Smooth muscle cell of the umbilical artery (primary cell): ENCODE results near the gene RBMXL3. TPM values are rescaled to one million over a fixed set of nuclear protein-coding genes. Genes with fewer than 3 reads are reported as not detected.

Experiments
- total RNA-seq: library from RNA; depleted of rRNA; stranded (reverse); fragments of >200 nt; gene quantifications from 2 replicates; pipeline ENCODE4 v1.2.3, GENCODE V29; 2014

The RBMXL3 gene
- total RNA-seq: not detected in 2 replicates

GRCh38 chrX:115189110-115189509 is at the start of gene RBMXL3:
Gene RBMXL3, plus strand, starts transcription at chrX:115189410. Its CDS starts 32 bp downstream, at chrX:115189442.

DNA sequence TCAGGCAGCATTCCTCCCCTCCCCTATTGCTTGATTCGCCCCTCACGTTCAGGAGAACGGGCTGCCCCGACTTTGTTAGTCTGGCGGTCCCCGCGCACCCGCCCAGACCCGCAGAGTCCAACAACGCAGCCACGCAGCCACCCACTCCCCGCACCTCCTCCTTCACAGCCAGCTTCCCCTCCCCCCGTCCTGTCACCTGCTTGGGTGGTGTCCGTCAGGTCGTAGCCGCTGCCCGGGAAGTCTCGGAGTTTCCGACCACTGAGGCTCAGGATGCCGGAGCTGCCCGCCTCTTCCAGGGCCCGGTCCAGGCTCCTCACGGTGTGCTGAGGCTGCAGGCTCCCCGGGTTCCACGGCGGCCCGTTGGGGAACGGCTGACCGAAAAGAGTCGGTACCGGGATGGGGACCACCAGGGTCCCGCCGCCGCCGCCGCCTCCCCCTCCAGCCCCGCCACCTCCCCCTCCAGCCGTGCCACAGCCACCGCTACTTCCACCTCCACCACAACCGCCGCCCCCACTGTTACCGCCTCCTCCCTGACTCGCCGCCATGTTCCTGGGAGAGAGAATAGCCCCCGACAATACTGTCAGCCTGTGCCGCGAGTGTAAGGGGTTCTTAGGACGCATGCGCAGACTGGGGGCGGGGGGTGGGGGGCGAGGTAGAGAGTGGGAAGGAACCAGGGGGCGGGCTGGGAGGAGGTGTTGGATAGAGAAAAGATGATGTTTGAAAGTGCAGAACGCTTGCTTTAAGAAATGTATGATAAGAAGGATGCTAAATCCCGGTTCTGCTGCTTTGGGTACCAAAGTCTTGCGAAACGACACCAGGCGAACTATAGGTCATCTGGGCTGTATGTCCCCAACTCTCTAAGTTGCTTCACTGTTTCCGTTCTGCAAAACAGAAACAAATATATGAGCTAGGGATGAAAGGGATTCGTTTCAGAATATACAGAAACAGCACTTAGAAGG is 44.6 kb downstream of the RBMXL3 start, which contains the start of gene LRCH2:
TSS of gene LRCH2 (minus strand) at position 600 of the 959 bp plus-strand sequence. CDS start at position 545, 55 bp downstream.

Other genes starting within 250 kb of the RBMXL3 start
- gene IL13RA2, start 171.8 kb upstream of the RBMXL3 start, total RNA-seq: 35.6 and 63.2 TPM in 2 replicates
- 13.4 and 19.7 TPM in 2 replicates for gene LRCH2, start 44.7 kb downstream of the RBMXL3 start, total RNA-seq
- gene LUZP4, start 100.3 kb downstream of the RBMXL3 start, total RNA-seq: not detected in 2 replicates